ENCODE measurements around the gene LARGE1.

DNA sequence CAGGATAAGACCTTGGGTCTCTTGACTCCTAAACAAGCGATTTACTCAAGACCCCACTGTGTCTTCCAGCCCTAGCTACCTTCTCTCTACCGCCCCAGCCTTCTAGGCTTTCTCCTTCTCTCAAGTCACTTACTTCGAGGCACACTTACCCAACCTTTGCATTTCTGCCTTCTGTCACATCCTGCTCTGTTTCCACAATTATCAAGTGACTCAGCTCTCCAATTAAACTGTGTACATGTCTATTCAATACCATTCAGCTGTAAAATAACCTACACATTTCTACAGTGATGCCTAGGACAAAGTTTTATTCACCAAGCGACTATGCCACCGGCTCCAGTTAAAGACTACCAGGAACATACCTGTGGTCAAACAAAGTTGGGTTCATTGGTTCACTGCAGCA lies 69.0 kb downstream of the LARGE1 start:
- TF ChIP-seq, protein P1, sequence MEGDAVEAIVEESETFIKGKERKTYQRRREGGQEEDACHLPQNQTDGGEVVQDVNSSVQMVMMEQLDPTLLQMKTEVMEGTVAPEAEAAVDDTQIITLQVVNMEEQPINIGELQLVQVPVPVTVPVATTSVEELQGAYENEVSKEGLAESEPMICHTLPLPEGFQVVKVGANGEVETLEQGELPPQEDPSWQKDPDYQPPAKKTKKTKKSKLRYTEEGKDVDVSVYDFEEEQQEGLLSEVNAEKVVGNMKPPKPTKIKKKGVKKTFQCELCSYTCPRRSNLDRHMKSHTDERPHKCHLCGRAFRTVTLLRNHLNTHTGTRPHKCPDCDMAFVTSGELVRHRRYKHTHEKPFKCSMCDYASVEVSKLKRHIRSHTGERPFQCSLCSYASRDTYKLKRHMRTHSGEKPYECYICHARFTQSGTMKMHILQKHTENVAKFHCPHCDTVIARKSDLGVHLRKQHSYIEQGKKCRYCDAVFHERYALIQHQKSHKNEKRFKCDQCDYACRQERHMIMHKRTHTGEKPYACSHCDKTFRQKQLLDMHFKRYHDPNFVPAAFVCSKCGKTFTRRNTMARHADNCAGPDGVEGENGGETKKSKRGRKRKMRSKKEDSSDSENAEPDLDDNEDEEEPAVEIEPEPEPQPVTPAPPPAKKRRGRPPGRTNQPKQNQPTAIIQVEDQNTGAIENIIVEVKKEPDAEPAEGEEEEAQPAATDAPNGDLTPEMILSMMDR (IDR thresholded peaks at IDR 0.05): no peak
- TF ChIP-seq POLR2A (IDR thresholded peaks at IDR 0.05): no peak
